Activated CD4-positive, alpha-beta memory T cell treated with anti-CD3 and anti-CD28 coated beads for 36 hours (primary cell): Measurements from ENCODE around the gene PAK1. TPM values are rescaled to one million over a fixed set of nuclear protein-coding genes. Genes with fewer than 3 reads are reported as not detected.

Experiments used
- CTCF ChIA-PET: fragments of 350-600 bp; sonication (Branson Sonifier 250); formaldehyde crosslinking; loops from one replicate; lab custom pipeline; 2021; ENCODE audit warnings: antibody characterized with exemption, inconsistent platforms; lab: Charles Lee
- POLR2A ChIA-PET: fragments of 350-600 bp; sonication (Branson Sonifier 250); formaldehyde crosslinking; loops from one replicate; lab custom pipeline; 2021; ENCODE audit warnings: antibody characterized with exemption; lab: Charles Lee
- DNase-seq: peaks from one replicate; pipeline ENCODE4 v3.0.0-alpha.2; 2020
- H3K27ac Mint-ChIP-seq: one replicate; pipeline ENCODE4 v1.8.0; 2021; ENCODE audit warnings: mixed read lengths
- H3K27me3 Mint-ChIP-seq: one replicate; pipeline ENCODE4 v1.8.0; 2021; ENCODE audit warnings: mixed read lengths
- H3K36me3 Mint-ChIP-seq: one replicate; pipeline ENCODE4 v1.8.0; 2021; ENCODE audit warnings: mixed read lengths
- H3K4me1 Mint-ChIP-seq: one replicate; pipeline ENCODE4 v1.8.0; 2021; ENCODE audit warnings: low read depth, mixed read lengths
- H3K4me3 Mint-ChIP-seq: one replicate; pipeline ENCODE4 v1.8.0; 2021; ENCODE audit warnings: mild to moderate bottlenecking, mixed read lengths
- H3K9me3 Mint-ChIP-seq: one replicate; pipeline ENCODE4 v1.8.0; 2021; ENCODE audit warnings: mixed read lengths
- intact Hi-C: fragments of 100-400 bp; cut with micrococcal nuclease; formaldehyde crosslinking; loops from one replicate; pipeline ENCODE4 v1.15.1; 2023
- total RNA-seq, 2 experiments: library from RNA; stranded (reverse); gene quantifications; one replicate each; pipeline ENCODE4 v1.2.3, GENCODE V29; 2021

Gene PAK1
- total RNA-seq, 2 experiments from 2014 or later: 30.4 to 33.1 TPM

DNA sequence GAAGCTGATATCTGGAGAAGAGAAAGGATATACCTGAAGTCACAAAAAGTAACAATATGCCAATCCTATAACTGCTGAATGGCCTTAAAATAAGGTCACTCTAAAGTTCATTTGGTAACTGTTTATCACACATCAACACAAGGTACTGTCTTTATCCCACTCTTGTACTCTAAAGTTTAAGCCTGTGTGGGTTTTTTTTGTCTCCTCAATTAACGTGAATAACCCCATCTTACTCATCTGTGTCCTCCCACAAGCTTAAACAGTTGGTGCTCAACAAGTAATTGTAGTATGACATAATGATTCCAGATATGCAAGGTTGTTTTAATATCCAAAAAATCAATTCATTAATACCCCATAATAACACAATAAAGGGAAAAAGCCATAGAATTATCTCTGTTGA is 42.1 kb downstream of the PAK1 start:
- intact Hi-C loops: no loop called here
- Mint-ChIP-seq H3K27ac (no peak overlapping the region), H3K4me1 (no peaks in the 10 kb centered on the region), H3K9me3 (no peaks in the 10 kb centered on the region), H3K4me3 (no peak overlapping the region), H3K27me3 (peaks cover 13% of the 10 kb centered on the region), H3K36me3 (no peaks in the 10 kb centered on the region)
- no peak for DNase-seq
- CTCF ChIA-PET: no interaction called here
- POLR2A ChIA-PET: no interaction called here

DNA sequence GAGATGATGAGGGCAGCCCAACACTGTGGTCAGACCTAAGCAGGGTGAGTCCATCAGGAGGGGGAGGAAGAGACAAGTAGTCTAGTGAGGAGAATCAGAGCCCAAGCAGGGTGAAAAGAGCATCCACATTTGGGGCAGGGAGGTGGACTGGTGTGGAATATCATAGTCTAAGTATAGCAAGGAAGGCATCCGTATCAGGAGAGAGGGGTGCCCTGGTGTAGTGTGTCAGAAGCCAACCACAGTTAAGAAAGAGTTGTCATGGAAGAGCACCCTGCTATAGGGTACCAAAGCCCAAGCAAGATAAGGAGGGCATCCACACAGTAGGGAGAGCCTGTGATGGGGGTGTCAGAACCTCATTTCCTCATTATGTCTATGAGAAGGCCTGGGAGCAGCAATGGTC is 45.3 kb downstream of the PAK1 start:
- no peak for DNase-seq
- Mint-ChIP-seq H3K4me1 (no peaks in the 10 kb centered on the region), H3K27ac (no peak overlapping the region), H3K36me3 (no peaks in the 10 kb centered on the region), H3K4me3 (no peak overlapping the region), H3K9me3 (no peaks in the 10 kb centered on the region), H3K27me3 (peaks cover 12% of the 10 kb centered on the region)
- intact Hi-C loops: no loop called here
- ChIA-PET CTCF (no interaction called here), POLR2A (no interaction called here)

DNA sequence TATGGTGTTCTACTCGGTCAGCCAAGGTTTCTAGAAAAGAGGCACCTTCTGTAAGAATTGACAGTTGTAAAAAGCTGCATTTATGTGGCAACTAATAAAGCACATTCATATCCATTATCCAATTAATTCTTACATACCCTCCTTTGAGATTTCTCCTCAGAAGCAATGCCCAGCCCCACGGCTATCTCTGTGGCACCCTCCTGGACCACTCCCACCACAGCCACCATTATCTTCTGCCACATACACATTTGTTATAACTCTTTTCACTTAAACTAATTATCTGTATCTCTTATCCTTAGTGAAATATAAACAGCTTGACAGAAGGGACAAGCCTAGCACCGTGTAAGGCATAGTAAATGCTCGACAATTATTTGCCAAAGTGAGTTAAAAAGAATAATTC is 48.5 kb downstream of the PAK1 start:
- POLR2A ChIA-PET: no interaction called here
- no peak for DNase-seq

DNA sequence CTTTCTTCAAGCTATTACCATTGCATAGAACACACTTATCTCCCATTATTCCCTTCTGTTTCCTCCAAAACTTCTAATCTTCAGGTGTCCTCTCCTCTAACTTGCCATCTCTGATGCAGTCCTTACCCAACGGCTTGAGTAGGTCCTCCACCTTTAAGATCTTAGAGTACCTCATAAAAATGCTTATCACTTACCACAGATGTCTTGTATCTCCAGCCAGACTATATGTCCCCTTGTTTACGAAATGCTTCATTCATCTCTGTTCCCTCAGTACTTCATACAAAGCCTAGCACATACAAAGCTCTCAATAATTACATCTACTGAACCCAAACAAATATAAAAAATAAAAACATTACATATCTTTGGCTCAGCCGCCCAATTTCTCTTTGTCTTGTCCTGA is 49.2 kb downstream of the PAK1 start:
- Mint-ChIP-seq H3K9me3 (no peaks in the 10 kb centered on the region), H3K36me3 (no peaks in the 10 kb centered on the region), H3K4me3 (no peak overlapping the region), H3K27me3 (peaks cover 8% of the 10 kb centered on the region), H3K27ac (no peak overlapping the region), H3K4me1 (no peaks in the 10 kb centered on the region)
- intact Hi-C loops: no loop called here
- ChIA-PET POLR2A (no interaction called here), CTCF (no interaction called here)
- DNase-seq: no peak

More for the DNA sequence above, 48.5 kb downstream of the PAK1 start:
- Mint-ChIP-seq H3K27me3 (peaks cover 8% of the 10 kb centered on the region), H3K4me3 (no peak overlapping the region), H3K4me1 (no peaks in the 10 kb centered on the region), H3K9me3 (no peaks in the 10 kb centered on the region), H3K36me3 (no peaks in the 10 kb centered on the region), H3K27ac (no peak overlapping the region)
- CTCF ChIA-PET: no interaction called here
- intact Hi-C loops: no loop called here

DNA sequence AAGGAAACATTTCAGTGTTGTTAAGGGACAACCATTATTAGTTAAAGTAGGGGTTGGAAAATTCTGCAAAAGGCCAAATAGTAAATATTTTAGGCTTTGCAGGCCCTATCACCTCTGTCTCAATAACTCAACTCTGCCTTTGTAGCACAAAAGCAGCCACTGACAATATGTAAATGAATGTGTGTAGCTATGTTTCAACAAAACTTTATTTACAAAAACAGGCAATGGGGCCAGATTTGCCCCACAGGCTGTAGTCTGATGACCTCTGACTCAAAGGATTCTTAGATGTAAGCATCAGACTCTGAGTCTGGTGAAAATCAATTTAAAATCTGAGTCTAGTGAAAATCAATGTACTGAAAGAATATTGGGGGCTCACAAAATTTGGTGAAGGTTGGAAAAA is 50.3 kb downstream of the PAK1 start:
- ChIA-PET POLR2A (no interaction called here), CTCF (no interaction called here)
- H3K36me3 Mint-ChIP-seq: no peaks in the 10 kb centered on the region
- no peak for DNase-seq
- H3K4me1 Mint-ChIP-seq: no peaks in the 10 kb centered on the region
- H3K4me3 Mint-ChIP-seq: no peak overlapping the region
- H3K9me3 Mint-ChIP-seq: no peaks in the 10 kb centered on the region
- no peak overlapping the region for H3K27ac Mint-ChIP-seq
- peaks cover 8% of the 10 kb centered on the region for H3K27me3 Mint-ChIP-seq
- intact Hi-C loops: no loop called here

DNA sequence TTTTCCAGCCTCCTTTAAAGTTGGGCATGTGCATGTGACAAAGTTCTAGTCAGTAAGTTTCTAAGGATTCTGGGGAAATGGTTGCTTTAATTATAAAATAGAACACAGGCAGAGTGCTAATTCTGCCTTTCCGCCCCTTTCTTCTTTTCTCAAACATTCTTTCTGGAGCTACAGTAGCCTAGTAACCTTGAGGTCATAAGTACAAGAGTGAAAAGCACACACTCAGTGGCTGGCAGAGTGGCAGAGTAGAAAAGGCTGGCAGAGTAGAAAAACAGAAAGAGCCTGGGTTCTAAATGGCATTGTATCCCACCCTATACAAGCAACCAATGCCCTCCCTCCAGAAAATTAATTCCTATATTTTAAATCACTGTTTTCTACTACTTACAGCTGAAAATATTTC is 51.2 kb downstream of the PAK1 start:
- Mint-ChIP-seq H3K36me3 (no peaks in the 10 kb centered on the region), H3K27ac (no peak overlapping the region), H3K4me1 (peaks cover 3% of the 10 kb centered on the region), H3K4me3 (no peak overlapping the region), H3K9me3 (no peaks in the 10 kb centered on the region), H3K27me3 (peaks cover 4% of the 10 kb centered on the region)
- POLR2A ChIA-PET: no interaction called here
- intact Hi-C loops: no loop called here
- CTCF ChIA-PET: no interaction called here
- DNase-seq: no peak

DNA sequence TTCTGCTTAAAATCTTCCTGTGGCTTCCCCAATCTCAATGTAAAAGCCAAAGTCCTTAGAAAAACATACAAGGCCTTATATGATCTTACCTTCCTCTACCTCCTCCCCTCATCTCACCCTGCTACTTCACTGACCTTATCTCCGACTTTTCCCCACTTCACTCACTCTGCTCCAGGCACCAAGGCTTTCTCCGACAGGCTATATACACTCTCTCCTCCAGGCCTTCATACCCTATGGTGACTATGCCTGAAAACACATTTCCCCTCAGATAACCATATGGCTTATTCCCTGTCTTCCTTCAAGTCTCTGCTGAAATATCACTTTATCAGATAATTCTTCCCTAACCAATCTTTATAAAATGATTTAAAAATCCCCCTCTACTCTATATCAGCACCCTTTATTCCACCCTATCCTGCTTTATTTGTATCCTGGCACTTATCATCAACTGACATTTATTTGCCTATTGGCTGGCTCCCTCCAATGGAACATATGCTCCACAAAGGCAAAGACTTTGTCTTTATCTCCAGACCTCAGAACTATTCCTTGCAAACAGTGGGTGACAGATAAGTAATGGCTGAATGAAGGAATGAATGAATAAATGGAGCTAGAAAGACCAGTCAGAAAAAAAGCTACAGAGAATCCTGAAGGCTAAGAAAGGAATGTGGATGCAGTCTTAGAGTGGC is 52.7 kb downstream of the PAK1 start:
- intact Hi-C loops: no loop called here
- Mint-ChIP-seq H3K4me1 (peaks cover 3% of the 10 kb centered on the region), H3K9me3 (no peaks in the 10 kb centered on the region), H3K27ac (no peak overlapping the region), H3K4me3 (no peak overlapping the region), H3K27me3 (no peaks in the 10 kb centered on the region), H3K36me3 (no peaks in the 10 kb centered on the region)
- no peak for DNase-seq
- ChIA-PET POLR2A (no interaction called here), CTCF (no interaction called here)

DNA sequence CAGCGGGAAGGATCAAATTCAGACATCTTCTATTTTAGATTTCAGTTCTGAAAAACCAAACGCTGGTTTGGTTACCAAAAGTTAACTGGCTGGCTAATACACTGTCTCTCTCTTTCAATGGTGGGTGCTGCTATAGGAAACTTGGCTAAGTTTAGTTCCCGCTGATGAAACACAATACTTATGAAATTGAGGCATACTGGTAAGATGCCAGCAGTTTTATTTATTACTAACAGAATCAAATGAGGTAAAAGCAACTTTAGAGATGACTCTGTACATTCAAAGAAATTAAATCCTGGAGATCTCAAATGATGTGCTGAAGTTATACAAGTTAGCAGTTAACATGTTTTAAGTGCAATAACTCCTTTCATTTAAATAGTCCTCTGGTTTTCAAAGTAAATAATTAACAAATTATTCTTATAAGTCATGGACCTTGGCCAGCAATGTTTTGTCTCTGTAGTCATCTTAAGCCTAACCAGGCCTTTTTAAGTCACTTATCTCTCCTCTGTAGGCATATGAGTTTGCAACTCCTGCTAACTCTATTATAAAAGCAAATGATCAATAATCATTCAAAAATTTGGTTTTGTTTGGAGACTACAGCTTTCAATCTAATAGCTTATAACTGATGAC is 54.8 kb downstream of the PAK1 start:
- no peak overlapping the region for H3K4me3 Mint-ChIP-seq
- no peaks in the 10 kb centered on the region for H3K27me3 Mint-ChIP-seq
- no peaks in the 10 kb centered on the region for H3K9me3 Mint-ChIP-seq
- H3K27ac Mint-ChIP-seq: no peak overlapping the region
- ChIA-PET POLR2A (no interaction called here), CTCF (no interaction called here)
- H3K4me1 Mint-ChIP-seq: peaks cover 3% of the 10 kb centered on the region
- intact Hi-C loops: no loop called here
- DNase-seq: no peak
- H3K36me3 Mint-ChIP-seq: no peaks in the 10 kb centered on the region

DNA sequence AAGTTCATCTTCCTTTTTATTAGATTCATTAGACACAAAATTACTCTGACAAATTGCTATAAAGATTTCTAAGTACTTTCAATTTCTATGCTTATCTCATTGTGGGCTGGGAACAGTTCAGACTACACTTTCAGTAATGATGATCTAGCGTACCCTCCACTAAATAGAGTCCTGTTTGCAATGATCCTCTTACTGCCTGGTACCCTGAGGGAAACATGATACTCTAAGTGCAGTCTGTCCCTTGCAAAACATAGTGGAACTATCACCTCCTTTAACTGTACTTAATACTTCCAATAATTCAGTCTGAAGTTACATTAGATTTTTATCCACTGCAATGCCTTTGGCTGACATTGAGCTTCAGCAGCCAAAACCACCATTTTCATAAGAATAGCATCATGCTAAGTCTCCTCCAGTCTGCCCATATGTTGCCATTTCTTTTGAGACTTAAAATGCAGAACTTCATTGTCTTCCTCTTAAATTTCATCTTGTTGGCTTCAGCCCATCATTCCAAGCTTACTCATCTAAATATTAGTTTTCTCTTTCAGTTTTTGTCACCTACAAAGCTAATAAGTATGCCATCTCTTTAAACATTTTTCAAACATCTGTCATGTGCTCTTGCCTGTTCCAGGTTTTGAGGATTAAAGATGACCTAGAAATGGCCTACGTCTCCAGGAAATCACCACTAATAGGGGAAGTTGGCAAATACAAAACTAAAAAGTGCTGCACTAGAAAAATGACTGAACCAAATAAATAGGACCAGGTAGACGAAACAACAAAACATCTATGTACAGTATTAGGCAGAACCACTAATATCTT is 55.5 kb downstream of the PAK1 start:
- Mint-ChIP-seq H3K4me1 (peaks cover 3% of the 10 kb centered on the region), H3K36me3 (no peaks in the 10 kb centered on the region), H3K27ac (no peak overlapping the region), H3K27me3 (no peaks in the 10 kb centered on the region), H3K9me3 (no peaks in the 10 kb centered on the region), H3K4me3 (no peak overlapping the region)
- POLR2A ChIA-PET: no interaction called here
- DNase-seq: no peak
- intact Hi-C loops: no loop called here
- CTCF ChIA-PET: no interaction called here

DNA sequence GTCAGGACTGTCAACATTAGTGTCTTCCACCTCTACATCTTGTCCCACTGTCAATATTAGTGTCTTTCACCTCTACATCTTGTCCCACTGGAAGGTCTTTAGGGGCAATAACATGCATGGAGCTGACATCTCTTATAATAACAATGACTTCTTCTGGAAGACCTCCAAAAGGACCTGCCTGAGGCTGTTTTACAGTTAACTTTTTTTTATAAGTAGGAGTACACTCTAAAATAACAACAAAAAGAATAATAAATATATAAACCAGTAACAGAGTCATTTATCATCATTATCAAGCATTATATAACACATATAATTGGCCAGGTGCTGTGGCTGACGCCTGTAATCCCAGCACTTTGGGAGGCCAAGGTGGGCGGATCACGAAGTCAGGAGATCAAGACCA is 57.5 kb downstream of the PAK1 start:
- H3K4me1 Mint-ChIP-seq: peaks cover 6% of the 10 kb centered on the region

DNA sequence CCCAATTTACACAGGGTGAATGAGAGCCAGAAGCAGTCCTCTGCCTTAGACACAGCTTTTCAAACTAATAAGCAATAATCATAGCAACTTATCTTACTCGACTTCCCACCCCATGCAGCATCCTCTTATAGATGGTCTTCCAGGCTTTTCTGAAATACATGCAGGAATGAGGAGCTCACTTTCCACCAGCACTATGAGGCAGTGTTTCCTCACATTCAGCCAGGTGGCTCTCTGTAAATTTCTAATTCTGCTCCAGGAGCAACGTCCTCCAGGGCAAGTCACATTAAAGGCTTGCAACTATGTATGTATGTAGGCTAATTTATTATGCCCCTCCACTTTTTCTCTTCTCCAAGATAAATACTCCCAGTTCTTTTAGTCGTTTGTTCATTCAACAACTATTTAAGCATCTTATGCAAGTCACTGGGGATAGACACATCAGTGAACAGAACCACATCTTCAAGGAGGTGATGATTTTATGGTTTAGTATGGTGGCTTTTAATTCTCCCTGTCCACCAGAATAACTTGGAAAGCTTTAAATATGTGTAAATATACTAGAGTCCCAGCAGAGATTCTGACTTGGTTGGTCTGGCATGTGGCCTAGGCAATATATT is 59.9 kb downstream of the PAK1 start:
- no peaks in the 10 kb centered on the region for H3K9me3 Mint-ChIP-seq
- DNase-seq: no peak
- POLR2A ChIA-PET: no interaction called here
- H3K36me3 Mint-ChIP-seq: no peaks in the 10 kb centered on the region
- peaks cover 21% of the 10 kb centered on the region for H3K4me1 Mint-ChIP-seq
- CTCF ChIA-PET: no interaction called here
- no peak overlapping the region for H3K27ac Mint-ChIP-seq
- no peak overlapping the region for H3K4me3 Mint-ChIP-seq
- intact Hi-C loops: no loop called here
- no peaks in the 10 kb centered on the region for H3K27me3 Mint-ChIP-seq

More for the DNA sequence above, 57.5 kb downstream of the PAK1 start:
- intact Hi-C loops: no loop called here
- ChIA-PET POLR2A (no interaction called here), CTCF (no interaction called here)
- Mint-ChIP-seq H3K27ac (no peak overlapping the region), H3K4me3 (no peak overlapping the region), H3K9me3 (no peaks in the 10 kb centered on the region), H3K36me3 (no peaks in the 10 kb centered on the region), H3K27me3 (no peaks in the 10 kb centered on the region)
- no peak for DNase-seq

DNA sequence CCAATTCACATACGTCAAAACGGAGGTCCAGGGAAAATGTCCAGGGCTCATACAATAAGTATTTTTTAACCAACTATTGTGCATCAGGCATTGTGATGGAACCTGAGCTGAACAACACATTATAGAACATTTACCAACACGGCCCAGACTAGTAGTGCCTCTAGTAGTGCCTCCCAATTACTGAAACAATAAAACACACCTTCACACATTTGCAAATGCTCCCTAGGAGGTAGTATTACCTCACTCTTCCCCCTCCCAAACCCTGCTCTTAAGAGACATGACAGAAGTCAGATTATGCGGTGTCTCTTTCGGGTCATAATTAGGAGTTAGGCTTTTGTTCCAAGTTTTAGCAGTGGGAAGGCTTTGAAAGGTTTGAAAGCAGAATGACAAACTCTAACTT is 61.1 kb downstream of the PAK1 start:
- intact Hi-C loops: no loop called here
- DNase-seq: no peak
- H3K36me3 Mint-ChIP-seq: no peaks in the 10 kb centered on the region
- POLR2A ChIA-PET: no interaction called here
- H3K27ac Mint-ChIP-seq: no peak overlapping the region
- no peaks in the 10 kb centered on the region for H3K27me3 Mint-ChIP-seq
- peaks cover 18% of the 10 kb centered on the region for H3K4me1 Mint-ChIP-seq
- H3K9me3 Mint-ChIP-seq: no peaks in the 10 kb centered on the region
- H3K4me3 Mint-ChIP-seq: no peak overlapping the region
- CTCF ChIA-PET: interaction anchor here (1.9 kb wide), 1 partner anchor 136 kb away, joined by 6 read pairs; no protein-coding TSS in a partner anchor
